Activated naive CD4-positive, alpha-beta T cell treated with anti-CD3 and anti-CD28 coated beads, Interleukin-2, amount 50 U/mL, for 72 hours (primary cell): ENCODE measurements around the gene AGFG1. TPM values are rescaled to one million over a fixed set of nuclear protein-coding genes. Genes with fewer than 3 reads are reported as not detected.
"Not testable (repeated sequence)": the region's sequence is repeated elsewhere in the genome, so short reads cannot be mapped to it uniquely, and the experiment has no call there.

Source experiments
- ATAC-seq, 2 donors: fragments of 150-1000 bp; cut with Tn5 transposase; 2 replicates each; pipeline ENCODE4 v1.10.0; 2021; ENCODE audit warnings: mild to moderate bottlenecking in 2 of 2, moderate library complexity in 2 of 2
- DNase-seq, 2 donors: peaks; one replicate each; pipeline ENCODE4 v3.0.0; 2021 to 2022; ENCODE audit warnings: low spot score in 2 of 2
- H3K27ac Mint-ChIP-seq, 2 donors: one replicate each; pipeline ENCODE4 v1.8.0; 2022; ENCODE audit warnings: mild to moderate bottlenecking in 2 of 2, mixed read lengths in 2 of 2
- H3K36me3 Mint-ChIP-seq, 2 donors: one replicate each; pipeline ENCODE4 v1.8.0; 2022; ENCODE audit warnings: mixed read lengths in 2 of 2
- H3K9me3 Mint-ChIP-seq, 2 donors: one replicate each; pipeline ENCODE4 v1.8.0; 2022; ENCODE audit warnings: mixed read lengths in 2 of 2
- total RNA-seq, 2 donors: library from RNA; stranded (reverse); gene quantifications; one replicate each; pipeline ENCODE4 v1.2.3, GENCODE V29; 2022

Gene AGFG1
- total RNA-seq, 2 donors from 2014 or later: 63.3 to 219 TPM

DNA sequence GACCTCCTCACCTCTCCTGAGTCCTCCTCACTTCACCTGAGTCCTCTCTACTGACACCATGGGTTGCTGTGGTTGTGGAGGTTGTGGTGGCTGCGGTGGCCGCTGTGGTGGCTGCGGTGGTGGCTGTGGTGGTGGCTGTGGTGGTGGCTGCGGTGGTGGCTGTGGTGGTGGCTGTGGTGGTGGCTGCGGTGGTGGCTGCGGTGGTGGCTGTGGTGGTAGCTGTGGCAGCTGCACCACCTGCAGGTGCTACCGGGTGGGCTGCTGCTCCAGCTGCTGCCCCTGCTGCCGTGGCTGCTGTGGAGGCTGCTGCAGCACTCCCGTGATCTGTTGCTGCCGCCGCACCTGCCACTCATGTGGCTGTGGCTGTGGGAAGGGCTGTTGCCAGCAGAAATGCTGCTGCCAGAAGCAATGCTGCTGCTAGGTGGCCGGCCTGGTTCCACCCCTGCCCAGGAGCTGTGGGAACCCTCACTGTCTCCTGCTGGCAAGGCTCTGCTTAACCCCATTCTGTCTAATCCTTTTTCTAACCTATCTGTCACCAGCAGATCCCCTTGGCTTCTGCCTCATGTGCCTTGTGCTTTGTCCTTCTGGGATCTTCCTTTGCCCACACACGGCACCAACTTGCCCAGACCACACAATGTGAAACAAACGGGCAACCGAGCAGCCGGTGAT lies 127.0 kb downstream of the AGFG1 start, which contains the start of gene SCYGR2:
SCYGR2 (plus strand) TSS at position 59 of the 669 bp plus-strand sequence; CDS start at position 59, 0 bp downstream.
- not testable (repeated sequence) for H3K9me3 Mint-ChIP-seq, ATAC-seq, DNase-seq, H3K36me3 Mint-ChIP-seq, H3K27ac Mint-ChIP-seq

DNA sequence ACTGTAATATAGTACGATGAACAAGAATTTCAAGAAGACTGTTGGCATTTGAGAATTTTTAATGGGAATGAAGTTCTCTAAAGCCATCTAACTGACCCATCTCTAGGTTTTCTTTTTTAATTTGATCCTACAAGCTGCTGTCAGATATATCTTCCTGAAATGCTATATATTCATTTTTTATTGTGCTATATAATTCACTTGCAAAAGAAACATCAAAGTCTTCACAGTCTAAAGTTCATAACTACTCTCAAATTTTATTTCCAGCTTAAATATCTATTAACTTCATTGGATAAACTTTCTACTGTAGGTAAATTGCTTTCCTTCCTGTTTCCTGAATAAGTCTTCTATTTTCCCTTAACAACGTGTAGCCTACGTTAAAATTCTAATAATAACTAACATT lies 130.4 kb downstream of the AGFG1 start:
- DNase-seq: no peak
- H3K36me3 Mint-ChIP-seq: no peaks in the 10 kb centered on the region
- H3K9me3 Mint-ChIP-seq: no peaks in the 10 kb centered on the region
- no peak overlapping the region for H3K27ac Mint-ChIP-seq
- no peak for ATAC-seq

DNA sequence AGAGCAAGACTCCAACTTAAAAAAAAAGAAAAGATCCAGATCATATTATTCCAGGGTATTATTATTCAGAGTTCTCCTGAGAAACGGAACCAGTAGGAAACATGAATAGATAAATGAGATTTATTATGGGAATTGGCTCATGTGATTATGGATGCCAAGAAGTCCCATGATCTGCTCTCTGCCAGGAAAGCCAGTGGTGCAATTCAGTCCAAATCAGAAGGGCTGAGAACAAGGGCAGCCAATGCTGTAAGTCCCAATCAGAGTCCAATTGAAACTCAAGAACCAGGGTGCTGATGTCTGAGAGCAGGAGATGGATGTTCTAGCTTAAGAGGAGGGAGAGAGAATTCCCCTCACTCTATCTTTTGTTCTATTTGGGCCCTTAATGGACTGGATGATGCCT lies 134.5 kb downstream of the AGFG1 start:
- ATAC-seq (no peak), DNase-seq (no peak)
- no peaks in the 10 kb centered on the region for H3K36me3 Mint-ChIP-seq
- no peaks in the 10 kb centered on the region for H3K9me3 Mint-ChIP-seq
- no peak overlapping the region for H3K27ac Mint-ChIP-seq

- ATAC-seq: no peak
- DNase-seq: no peak
- no peaks in the 10 kb centered on the region for H3K36me3 Mint-ChIP-seq
- H3K27ac Mint-ChIP-seq: no peak overlapping the region
- H3K9me3 Mint-ChIP-seq: no peaks in the 10 kb centered on the region
These were observed 136.0 kb downstream of the AGFG1 start for GRCh38 chr2:227607941-227608340.

- H3K27ac Mint-ChIP-seq: no peak overlapping the region
- ATAC-seq (no peak), DNase-seq (no peak)
- no peaks in the 10 kb centered on the region for H3K36me3 Mint-ChIP-seq
- H3K9me3 Mint-ChIP-seq: no peaks in the 10 kb centered on the region
These were observed 136.8 kb downstream of the AGFG1 start for GRCh38 chr2:227608561-227609338.

- no peaks in the 10 kb centered on the region for H3K36me3 Mint-ChIP-seq
- ATAC-seq (no peak), DNase-seq (no peak)
- no peaks in the 10 kb centered on the region for H3K9me3 Mint-ChIP-seq
- no peak overlapping the region for H3K27ac Mint-ChIP-seq
These were observed 138.2 kb downstream of the AGFG1 start for GRCh38 chr2:227610123-227610522.

Other genes with a start within 250 kb of the AGFG1 start
- gene MFF, start 146.9 kb upstream of the AGFG1 start, total RNA-seq: 10 to 100 TPM; 60.1 to 88.1 TPM
- gene TM4SF20, start 92.8 kb upstream of the AGFG1 start, total RNA-seq: not detected
- not detected for gene SCYGR1, start 84.2 kb upstream of the AGFG1 start, total RNA-seq
- gene SCYGR2, start 126.7 kb downstream of the AGFG1 start, total RNA-seq: not detected
- gene SCYGR3, start 142.7 kb downstream of the AGFG1 start, total RNA-seq: not detected
- gene SCYGR4, start 145.3 kb downstream of the AGFG1 start, total RNA-seq: not detected
- not detected for gene SCYGR5, start 194.6 kb downstream of the AGFG1 start, total RNA-seq
- gene SLC19A3, start 245.9 kb downstream of the AGFG1 start, total RNA-seq: not detected